GM18498 (cell line): ENCODE data around the gene CADPS.

Experiments
- ATAC-seq: cut with Tn5 transposase; IDR thresholded peaks from one replicate; pipeline ENCODE4 v1.9.1; 2021; ENCODE audit warnings: mild to moderate bottlenecking, moderate library complexity; ENCODE audit not compliant: unreplicated experiment

Gene CADPS

DNA sequence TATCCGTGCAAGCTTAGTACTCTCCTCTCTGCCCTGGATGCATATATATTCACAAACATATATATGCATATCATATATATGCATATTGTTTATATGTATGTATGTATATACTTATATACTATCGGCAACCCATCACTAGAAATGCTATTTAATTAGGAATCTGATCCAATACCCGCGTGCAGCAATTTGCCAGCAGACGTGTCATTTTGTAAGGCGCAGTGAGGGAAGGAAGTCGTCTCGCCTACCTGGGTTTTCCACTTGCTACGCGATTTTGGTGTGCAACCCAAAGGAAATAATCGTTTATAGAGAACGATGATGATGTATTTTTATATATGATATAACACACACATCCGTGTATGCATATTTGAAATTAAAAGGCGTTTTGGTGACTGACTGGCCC lies 496.3 kb downstream of the CADPS start:
- no peak for ATAC-seq

DNA sequence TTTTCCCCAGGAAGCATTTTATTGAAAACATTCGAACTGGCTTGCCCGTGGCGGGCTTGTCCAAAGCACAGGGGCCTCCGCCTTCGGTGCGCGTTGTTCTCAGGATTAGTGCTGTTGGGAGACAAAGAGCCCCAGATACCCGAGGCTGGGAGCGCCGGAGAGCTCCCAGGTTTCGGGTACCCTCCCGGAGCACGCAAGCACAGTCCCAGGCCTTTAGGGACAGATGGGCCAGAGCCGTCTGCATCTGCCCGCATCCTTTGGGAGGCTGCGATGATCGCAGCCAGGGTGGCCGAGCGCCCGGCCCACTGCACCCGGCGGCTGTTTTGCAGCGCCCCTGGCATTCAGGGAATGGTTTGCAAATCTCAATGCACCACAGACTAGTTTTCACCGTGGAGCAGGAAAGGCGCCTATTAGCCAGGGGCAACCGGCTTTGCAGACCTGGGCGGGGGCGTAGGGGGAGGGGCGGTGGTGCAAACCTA lies 496.9 kb downstream of the CADPS start:
- no peak for ATAC-seq

DNA sequence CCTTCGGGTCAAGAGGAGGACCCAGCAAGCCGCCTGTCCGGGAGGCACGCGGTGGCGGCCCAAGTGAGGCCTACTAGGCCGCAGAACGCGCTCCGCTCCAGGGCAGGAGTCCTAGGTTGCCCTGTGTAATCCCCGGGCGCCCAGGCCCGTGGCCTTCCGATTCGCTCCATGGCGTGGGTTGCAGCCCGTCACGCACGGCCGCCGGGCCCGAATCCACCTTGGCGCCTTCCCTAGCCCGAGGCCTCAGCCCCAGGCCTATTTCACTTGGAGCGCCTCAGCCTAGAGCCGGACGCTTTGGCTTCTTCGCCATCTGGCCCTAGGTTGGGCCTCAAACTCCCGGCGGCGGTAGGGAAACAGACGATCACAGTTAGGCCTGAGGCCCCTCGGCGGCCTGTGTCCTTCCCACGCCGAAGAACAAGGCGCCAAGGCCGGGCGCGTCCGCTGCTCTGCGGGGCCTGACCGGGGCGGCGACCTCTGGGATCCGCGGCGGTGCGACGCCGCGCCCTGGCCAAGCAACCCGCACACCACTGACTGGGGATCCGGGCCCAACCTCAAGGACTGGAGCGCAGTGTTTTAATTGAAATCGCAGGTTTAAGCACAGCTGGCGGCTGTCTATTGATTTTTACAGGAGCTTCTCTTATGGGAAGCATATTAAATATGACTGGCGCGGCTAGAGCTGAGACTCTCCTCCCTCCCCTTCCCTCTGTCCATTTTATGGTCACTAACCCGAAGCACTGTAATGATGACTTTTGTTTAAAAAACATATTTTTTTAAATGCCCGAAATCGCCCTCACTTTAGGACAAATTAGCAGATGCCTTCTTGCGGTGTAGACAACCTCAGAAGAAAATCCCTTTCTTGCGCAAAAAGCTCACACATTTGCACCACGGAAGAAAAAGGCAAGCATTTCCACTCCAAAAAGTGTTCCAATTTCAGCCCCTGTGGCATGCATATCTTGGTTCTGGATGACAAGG lies 498.0 kb downstream of the CADPS start:
- ATAC-seq: no peak

DNA sequence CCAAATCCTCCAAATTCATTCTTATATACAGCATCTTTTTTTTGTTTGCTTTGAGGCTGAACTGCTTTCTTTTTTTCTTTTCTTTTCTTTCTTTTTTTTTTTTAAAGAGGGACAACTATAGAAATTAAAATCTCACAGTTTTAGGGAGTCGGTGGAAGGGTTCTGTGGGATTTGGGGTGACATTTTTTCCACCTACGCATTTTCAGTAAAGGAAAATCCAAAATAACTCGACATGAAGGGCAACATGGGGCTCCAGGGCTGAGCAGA lies 498.8 kb downstream of the CADPS start:
- no peak for ATAC-seq

DNA sequence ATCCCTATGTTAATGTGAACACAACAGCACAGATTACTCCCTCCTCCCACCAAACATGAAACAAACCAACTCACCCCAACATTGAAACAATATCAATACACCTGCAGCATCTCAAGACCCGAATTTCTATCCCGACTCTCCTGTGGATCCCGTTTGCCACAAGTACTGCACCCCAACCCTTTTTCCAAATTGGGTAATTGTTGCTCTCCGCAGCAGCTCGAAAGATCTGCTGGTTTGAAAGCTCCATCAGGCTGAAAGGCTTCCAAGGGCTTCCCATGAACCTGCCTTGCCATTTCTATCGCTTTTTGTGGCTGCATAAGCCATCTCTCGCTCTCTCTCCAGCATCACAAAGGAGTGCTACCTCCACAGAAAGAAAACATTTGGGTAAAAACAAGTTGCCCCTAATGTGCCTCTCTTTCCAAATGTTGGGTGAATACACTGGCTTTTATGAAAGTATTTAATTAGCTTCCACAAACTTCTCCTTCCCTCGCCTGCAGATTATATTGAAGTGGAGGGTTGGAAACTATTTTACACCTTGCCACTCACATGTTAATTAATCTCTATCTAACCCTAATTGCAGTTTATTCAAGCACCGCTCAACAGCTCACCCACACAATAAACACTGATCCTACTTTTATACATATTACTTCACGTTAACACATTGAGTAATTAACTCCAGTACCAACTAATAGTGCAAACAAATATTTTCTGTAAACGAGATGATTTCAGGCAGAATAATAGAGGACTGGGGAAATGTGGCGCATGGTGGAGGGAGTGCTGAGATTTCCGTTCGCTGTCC lies 499.4 kb downstream of the CADPS start:
- no peak for ATAC-seq

DNA sequence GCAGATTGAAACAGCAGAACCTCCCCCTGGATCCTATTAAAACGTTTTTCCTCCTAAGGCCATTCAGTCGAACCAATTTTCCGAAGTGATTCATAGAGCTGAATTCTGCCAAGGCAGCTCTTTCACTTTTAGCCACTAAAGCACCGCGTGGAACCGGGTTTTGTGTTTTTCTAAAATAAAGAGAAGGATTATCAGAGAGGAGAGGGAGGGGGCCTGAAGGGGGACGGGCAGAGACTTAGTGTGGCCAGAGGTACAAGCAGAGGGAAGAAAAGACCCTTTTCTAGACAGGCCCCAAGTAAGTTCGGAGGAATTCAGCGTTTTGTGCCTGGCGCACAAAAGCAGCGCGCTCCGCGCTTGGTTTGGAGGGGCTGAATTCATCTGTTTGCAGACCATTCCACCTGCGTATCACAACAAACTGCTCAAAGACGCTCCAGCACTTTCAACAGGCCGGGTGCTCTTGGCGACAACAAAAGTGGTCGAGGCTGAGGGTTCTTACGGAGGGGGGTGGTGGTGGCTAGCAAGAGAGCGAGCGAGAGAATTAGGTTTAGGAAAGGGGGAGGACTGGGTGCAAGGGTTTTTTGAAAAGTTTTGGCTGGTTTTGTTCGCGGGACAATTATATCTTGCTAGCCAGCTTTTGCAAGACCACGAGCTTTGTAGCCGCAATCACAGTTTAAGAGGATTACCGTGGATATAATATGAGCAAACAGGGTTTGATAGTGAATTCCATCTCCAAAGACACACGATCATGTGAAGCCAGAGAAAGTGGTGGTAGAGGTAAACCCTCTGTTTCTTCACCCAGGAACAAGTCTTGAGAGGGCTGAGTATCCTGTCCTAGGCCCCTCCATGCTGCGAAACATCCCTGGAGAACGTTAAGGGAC lies 500.6 kb downstream of the CADPS start:
- no peak for ATAC-seq

DNA sequence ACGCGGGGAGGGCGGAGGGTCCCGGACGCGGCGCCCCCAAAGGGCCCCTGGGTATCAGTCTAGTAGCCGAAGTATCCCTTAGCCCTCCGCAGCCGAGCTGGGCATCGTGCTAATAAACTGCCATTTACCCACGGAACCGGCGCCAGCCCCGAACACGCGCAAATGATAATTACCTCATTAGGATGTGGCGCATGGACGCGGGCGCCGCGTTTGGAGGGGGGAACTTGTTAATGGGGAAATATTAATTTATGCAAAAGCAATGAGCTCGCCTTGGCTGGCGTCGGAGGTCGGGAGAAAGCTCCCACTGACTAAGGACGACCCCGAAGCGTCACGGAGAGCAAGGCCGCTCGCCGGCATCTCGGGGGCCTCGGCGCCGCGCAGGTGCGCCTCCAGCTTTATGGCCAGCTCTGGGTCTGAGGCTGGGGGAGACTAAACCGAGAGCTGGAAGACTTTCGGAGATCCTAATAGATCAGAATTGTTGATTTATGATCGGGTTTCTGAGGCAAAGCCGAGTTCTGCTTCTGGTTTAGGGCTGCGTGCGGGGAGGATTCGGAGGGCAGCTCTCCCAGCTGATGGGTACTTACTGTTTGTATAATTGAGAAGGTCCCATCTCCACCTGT lies 501.4 kb downstream of the CADPS start:
- no peak for ATAC-seq

DNA sequence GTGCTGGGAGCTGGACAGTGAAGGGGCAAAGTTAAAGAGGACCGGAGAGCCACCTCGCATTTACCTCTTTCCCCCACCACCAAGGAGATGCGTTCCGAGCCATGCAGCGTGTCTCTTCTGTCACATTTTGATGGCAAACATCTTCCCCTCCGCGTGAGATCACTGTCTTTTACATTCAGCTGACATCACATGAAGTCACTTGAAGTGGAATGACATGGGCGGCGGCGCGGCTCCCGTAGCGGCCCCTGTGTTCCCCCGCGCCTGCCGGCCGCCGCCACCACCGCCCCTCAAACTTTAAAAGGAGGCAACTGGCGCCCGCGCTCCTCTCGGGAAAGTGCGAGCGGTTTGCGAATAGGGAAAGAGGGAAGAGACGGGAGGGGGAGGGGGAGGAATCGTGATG lies 502.0 kb downstream of the CADPS start, which contains the start of gene FEZF2:
TSS of gene FEZF2 (minus strand) at position 336 of the 400 bp plus-strand sequence. CDS start 682 bp downstream, outside the sequence.
- no peak for ATAC-seq

DNA sequence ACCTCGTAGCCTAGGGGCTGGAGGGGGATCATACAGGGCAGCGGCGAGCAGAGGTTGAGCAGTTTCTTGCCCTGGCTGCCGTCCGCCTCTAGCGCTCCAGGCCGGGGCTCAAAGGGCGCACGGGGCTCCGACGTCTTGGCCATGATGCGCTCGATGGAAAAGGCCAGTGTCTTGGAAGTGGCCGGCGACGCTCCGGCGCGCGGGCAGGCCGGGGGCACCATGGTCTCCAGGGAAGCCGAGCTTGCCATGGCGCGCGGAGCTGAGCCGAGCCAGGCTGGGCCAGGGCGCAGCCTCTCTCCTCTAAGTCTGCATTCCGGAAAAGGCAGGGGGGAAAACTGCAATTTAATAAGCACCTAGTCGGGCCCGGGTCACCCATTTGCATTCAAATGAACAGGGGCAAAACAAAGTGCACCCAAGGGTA lies 502.6 kb downstream of the CADPS start:
- no peak for ATAC-seq

DNA sequence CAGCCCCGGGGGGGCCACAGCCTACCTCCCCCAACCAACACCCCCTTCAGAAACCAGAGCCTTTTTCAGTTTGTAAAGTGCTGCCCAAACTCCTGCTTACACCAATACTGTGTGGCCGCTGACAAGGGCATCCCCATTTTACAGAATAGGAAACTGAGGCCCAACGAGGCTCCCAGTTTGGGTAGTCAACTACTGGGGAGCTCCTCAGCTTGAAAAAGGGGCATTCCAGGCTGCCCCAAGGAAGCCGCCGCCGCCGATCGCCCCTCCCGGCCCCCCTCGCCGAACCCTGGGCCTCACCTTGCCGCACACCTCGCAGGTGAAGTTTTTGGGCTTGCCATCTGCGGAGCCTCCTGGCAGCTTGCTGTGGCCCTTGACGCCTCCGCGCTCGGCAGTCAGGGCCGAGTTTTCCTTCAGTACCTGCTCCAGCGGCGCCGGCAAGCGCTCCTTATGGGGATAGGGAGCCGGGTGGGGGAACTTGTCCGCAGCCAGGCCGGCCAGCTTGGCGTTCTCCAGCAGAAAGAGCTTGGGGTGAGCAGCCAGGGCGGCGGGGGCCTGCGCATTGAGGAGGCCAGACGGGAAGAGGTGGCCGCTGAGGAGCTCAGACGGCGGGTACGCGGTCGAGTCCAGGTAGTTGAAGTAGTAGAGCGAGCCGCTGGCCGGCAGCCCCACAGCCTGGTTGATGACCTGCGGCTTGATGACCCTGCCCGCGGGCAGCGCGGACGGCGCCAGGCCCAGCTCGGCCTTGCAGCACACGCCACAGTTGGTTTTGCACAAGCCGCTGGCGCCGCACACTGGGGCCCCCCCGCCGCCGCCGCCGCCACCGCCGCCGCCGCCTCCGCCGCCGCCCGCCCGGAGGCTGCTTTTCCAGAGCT lies 503.3 kb downstream of the CADPS start:
- ATAC-seq: no peak

DNA sequence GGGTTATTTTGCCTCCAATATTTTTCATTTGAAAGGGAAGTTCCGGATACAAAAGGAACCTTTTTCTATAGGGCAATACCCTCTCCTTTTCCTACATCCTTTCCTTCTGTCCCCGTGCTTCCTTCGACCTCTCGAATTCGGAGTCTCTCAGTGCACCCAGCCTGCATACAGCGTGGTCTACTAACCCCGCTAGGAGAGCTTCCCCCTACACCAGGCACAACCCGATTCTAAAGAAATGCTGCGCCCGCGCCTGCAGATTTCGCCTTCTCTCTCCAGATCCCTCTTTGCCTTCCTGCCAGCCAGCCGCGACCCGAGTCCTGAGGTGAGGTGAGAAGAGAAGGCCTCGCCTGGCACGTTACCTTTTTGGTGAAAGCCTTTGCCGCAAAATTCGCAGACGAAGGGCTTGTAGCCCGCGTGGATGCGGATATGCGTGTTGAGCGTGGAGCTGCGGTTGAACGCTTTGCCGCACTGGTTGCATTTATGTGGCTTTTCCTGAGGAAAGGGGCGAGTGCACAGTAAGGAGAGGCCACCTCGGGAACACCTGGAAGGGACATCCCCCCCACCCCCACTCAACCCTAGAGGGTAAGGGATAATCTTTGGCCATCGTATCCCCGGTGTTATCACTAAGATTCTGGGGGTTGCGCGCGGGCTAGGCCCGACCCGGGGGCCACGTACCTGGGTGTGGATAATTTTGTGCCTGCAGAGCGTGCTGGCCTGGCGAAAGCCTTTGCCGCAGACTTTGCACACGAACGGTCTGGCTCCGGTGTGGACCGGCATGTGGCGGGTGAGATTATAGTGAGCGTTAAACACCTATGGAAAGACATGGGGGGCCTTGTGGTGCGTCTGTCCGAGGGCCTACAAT lies 504.1 kb downstream of the CADPS start:
- no peak for ATAC-seq

DNA sequence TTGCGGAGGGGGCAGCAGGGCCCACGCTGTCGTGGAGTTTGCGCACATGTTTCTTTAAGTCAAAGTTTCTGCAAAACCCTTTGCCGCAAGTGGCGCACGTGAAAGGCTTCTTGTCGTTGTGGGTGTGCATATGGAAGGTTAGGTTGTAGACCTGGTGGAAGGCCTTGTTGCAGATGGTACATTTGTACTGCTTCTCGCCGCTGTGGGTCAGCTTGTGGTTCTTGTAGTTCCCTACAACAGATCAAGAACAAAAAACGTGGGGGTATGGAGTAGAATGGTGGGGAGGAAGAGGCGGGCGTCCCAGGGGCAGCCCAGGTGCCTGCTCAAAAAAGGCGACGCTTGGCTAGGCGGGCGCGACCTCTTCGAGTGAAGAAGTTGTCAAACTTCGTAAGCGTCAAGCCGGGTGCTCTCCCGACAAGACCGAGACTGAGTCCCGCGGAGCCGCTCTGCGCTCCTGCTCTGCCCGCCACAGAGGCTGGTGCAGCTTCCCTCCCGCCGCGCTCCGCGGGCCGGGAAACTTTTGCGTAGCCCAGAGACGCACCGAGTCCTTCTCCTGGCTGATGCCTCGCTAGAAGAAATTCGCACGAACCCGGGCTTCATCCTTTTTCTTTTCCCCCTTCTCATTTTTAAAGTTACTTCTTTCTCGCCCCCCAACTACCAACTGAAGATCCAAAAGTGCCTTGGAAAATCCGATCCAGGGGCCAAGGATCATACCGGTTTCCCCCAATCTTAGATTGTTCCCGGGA lies 504.9 kb downstream of the CADPS start:
- no peak for ATAC-seq

DNA sequence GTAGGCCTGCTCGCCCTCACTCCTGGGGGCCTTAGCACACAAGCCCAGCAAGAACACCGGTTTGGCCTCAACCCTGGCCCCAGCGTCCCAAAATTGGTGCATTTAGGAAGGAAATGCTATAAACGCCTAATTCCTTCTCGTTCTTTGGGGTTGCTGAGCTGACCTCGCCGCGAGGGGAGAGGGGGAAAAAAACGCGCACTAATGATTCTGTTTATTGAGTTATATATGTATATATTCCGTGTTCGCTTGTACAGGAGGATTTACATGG lies 505.8 kb downstream of the CADPS start:
- no peak for ATAC-seq

DNA sequence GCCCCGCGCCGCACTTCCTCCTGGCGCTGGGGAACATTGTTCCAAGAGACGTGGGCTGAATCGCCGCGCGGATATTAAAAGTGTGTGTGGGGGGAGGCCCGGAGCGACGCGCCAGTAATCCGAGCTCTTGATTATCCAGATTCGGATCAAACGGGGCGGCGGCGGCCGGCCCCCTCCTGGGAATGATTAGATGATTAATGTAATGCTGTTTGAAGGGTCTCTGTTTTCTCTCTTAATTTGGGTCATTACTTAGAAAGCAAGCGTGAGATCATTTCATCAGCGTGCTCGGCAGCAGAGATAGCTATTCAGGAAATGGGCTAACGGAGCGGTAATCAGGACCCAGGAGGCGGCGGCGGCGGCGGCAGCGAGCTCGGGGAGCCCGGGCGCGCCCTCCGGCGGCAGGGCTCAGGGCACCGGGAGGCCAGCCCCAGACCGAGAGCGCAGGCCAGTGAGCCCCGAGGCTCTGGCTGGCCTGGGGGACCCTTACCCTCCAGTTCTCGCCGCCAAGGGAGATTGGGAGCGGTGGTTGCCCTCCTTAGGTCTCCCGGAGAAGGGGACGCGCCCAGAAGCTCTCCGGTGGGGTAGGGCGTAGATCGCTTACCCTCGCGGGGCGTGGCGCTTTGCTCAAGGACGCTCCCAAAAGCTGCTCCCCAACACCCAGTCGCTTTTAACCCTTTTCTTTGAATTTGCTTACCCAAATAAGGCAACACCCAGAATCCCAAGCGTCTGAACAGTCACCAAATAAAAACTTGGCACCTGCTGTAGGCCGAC lies 506.3 kb downstream of the CADPS start:
- ATAC-seq: no peak

DNA sequence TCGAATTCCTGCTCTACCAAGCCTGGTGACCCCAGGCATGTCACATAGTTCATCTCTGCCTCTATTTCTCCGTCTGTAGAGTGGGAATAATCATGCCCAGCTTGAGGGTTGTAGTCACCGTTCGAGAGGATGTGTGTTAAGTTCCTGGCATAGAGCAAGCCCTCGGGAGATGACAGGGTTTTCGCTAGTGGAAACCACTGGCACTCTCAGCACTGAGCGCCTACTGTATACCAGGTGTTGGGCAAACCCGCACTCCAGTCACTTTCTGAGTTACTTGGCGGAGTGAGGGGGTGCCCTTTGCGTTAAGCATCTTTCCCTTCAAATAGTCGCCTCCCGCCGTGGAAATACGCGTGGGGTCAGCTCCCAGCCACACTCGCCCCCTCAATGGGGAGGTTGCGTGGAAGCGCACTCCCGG lies 506.9 kb downstream of the CADPS start:
- no peak for ATAC-seq

DNA sequence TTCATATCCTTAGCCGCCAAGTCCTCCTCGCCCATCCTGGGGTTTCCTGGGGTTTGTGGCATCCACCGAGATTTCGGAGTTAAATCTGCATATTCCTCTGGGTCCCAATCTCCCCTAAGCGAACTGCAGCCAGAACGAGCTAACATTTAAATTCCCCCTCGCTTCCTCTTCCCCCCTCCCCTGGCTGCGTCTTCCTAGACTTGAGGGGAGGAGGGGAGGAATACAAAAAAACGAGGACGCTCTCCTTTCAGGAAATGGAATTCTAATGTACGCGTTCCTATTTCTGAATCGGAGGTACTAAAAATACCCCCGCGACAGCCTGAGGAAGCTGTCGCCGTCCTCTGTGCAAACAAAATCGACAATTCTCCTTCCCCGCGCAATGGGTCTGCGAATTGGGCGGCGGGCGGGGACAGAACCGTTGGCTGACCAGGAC lies 507.4 kb downstream of the CADPS start:
- no peak for ATAC-seq

DNA sequence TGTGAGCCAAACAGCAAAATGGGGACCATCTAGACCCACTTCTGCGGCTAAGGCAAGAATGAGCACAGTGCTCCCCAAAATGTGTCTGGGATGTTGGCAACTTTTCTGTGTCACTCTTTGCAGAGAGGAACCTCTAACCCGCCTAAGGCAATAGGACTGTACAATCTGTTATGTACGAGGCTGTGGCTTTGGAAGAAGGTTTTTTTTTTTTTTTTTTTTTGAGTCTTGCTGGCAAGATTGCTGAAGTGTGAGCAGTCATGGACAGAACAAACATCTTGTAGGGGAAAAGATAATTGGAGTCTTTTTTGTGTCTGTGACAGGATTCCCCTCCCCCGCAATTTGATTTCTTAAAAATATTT lies 509.1 kb downstream of the CADPS start:
- ATAC-seq: no peak
